ENCODE data around the gene RANBP17.
A peak's percentile ranks its signal among the peaks of the same experiment; 100 is the strongest.
"Not testable (repeated sequence)": the region's sequence is repeated elsewhere in the genome, so short reads cannot be mapped to it uniquely, and the experiment has no call there.

Gene RANBP17

GRCh38 chr5:170870390-170870789 is 8.6 kb downstream of the RANBP17 start:
- not testable (repeated sequence) for DNase-seq

- no peak for DNase-seq
These were observed 12.2 kb downstream of the RANBP17 start for GRCh38 chr5:170874017-170874416.

- no peak for DNase-seq
These were observed 14.0 kb downstream of the RANBP17 start for GRCh38 chr5:170875811-170876210.

- no peak for DNase-seq
These were observed 18.3 kb downstream of the RANBP17 start for GRCh38 chr5:170880084-170880483.

- no peak for DNase-seq
These were observed 20.5 kb downstream of the RANBP17 start for GRCh38 chr5:170882345-170882744.

GRCh38 chr5:170885256-170885655 is 23.4 kb downstream of the RANBP17 start:
- DNase-seq, result no peak

GRCh38 chr5:170885809-170886208 is 24.0 kb downstream of the RANBP17 start:
- DNase-seq, result no peak

- no peak for DNase-seq
These were observed 24.5 kb downstream of the RANBP17 start for GRCh38 chr5:170886210-170886894.

GRCh38 chr5:170892196-170892595 is 30.4 kb downstream of the RANBP17 start:
- no peak for DNase-seq

- no peak for DNase-seq
These were observed 32.8 kb downstream of the RANBP17 start for GRCh38 chr5:170894665-170895064.

GRCh38 chr5:170896779-170897178 is 35.0 kb downstream of the RANBP17 start:
- no peak for DNase-seq

GRCh38 chr5:170903075-170903474 is 41.3 kb downstream of the RANBP17 start:
- no peak for DNase-seq

GRCh38 chr5:170907758-170908157 is 45.9 kb downstream of the RANBP17 start:
- DNase-seq, result peak in 1 of 2 experiments; percentile 32

GRCh38 chr5:170913573-170913972 is 51.8 kb downstream of the RANBP17 start:
- DNase-seq, result no peak

GRCh38 chr5:170917113-170917512 is 55.3 kb downstream of the RANBP17 start:
- DNase-seq, result peak in 1 of 2 experiments; percentile 46

GRCh38 chr5:170920196-170920595 is 58.4 kb downstream of the RANBP17 start:
- DNase-seq, result no peak

- DNase-seq, result not testable (repeated sequence)
These were observed 60.5 kb downstream of the RANBP17 start for GRCh38 chr5:170922331-170922730.

- no peak for DNase-seq
These were observed 62.2 kb downstream of the RANBP17 start for GRCh38 chr5:170923910-170924620.

- DNase-seq, result not testable (repeated sequence)
These were observed 73.9 kb downstream of the RANBP17 start for GRCh38 chr5:170935534-170936218.

- DNase-seq, result no peak
These were observed 75.3 kb downstream of the RANBP17 start for GRCh38 chr5:170937072-170937471.

- no peak for DNase-seq
These were observed 76.1 kb downstream of the RANBP17 start for GRCh38 chr5:170937914-170938313.

GRCh38 chr5:170939178-170939577 is 77.4 kb downstream of the RANBP17 start:
- DNase-seq, result no peak

- DNase-seq, result no peak
These were observed 80.0 kb downstream of the RANBP17 start for GRCh38 chr5:170941788-170942187.

- DNase-seq, result no peak
These were observed 83.5 kb downstream of the RANBP17 start for GRCh38 chr5:170945275-170945674.
